Fibroblast of skin of back (primary cell): ENCODE data around the gene UBLCP1. TPM values are rescaled to one million over a fixed set of nuclear protein-coding genes. Genes with fewer than 3 reads are reported as not detected.

Source experiments
- DNase-seq: peaks from one replicate; pipeline ENCODE4 v3.0.0-alpha.2; 2013
- polyA plus RNA-seq, 2 experiments: library from polyadenylated mRNA; unstranded; fragments of 120-200 nt; gene quantifications; one replicate each; pipeline ENCODE4 v1.2.1, GENCODE V29; 2013; ENCODE audit not compliant: insufficient read length in 2 of 2

Gene UBLCP1
- 32.7 TPM for polyA plus RNA-seq (2013, experiment 1 of 2; ENCODE audit: insufficient read length)
- 32.6 TPM for polyA plus RNA-seq (2013, experiment 2 of 2; ENCODE audit: insufficient read length)

GRCh38 chr5:159262859-159263568, at the start of gene UBLCP1:
Gene UBLCP1 (plus strand): TSS chr5:159263290. CDS start chr5:159268916, 5,626 bp downstream.
- DNase-seq, result peak; percentile 84

GRCh38 chr5:159214486-159215271, 48.4 kb upstream of the UBLCP1 start:
- DNase-seq, result no peak

GRCh38 chr5:159215886-159216285, 47.2 kb upstream of the UBLCP1 start:
- DNase-seq, result no peak

- no peak for DNase-seq
These were observed 46.6 kb upstream of the UBLCP1 start for GRCh38 chr5:159216454-159216853.

- DNase-seq, result no peak
These were observed 45.9 kb upstream of the UBLCP1 start for GRCh38 chr5:159217236-159217635.

GRCh38 chr5:159218595-159219023, 44.5 kb upstream of the UBLCP1 start:
- peak; percentile 54 for DNase-seq

- no peak for DNase-seq
These were observed 42.9 kb upstream of the UBLCP1 start for GRCh38 chr5:159220206-159220605.

- DNase-seq, result no peak
These were observed 39.6 kb upstream of the UBLCP1 start for GRCh38 chr5:159223469-159223868.

- no peak for DNase-seq
These were observed 38.6 kb upstream of the UBLCP1 start for GRCh38 chr5:159224471-159224870.

GRCh38 chr5:159226451-159226850, 36.6 kb upstream of the UBLCP1 start:
- no peak for DNase-seq

- no peak for DNase-seq
These were observed 35.6 kb upstream of the UBLCP1 start for GRCh38 chr5:159227452-159227851.

GRCh38 chr5:159228097-159228496, 35.0 kb upstream of the UBLCP1 start:
- peak; percentile 28 for DNase-seq

- no peak for DNase-seq
These were observed 32.4 kb upstream of the UBLCP1 start for GRCh38 chr5:159230657-159231056.

- no peak for DNase-seq
These were observed 31.9 kb upstream of the UBLCP1 start for GRCh38 chr5:159231167-159231566.

- DNase-seq, result peak; percentile 28
These were observed 27.1 kb upstream of the UBLCP1 start for GRCh38 chr5:159235871-159236520.

- peak; percentile 80 for DNase-seq
These were observed 22.7 kb upstream of the UBLCP1 start for GRCh38 chr5:159240301-159240870.

- no peak for DNase-seq
These were observed 21.0 kb upstream of the UBLCP1 start for GRCh38 chr5:159241946-159242552.

- no peak for DNase-seq
These were observed 20.4 kb upstream of the UBLCP1 start for GRCh38 chr5:159242656-159243055.

- no peak for DNase-seq
These were observed 19.7 kb upstream of the UBLCP1 start for GRCh38 chr5:159243385-159243784.

- no peak for DNase-seq
These were observed 18.9 kb upstream of the UBLCP1 start for GRCh38 chr5:159244163-159244562.

GRCh38 chr5:159244890-159245289, 18.2 kb upstream of the UBLCP1 start:
- DNase-seq, result no peak

GRCh38 chr5:159249158-159249557, 13.9 kb upstream of the UBLCP1 start:
- DNase-seq, result no peak
